Measurements from ENCODE around the gene TIMM22. TPM values are rescaled to one million over a fixed set of nuclear protein-coding genes. Genes with fewer than 3 reads are reported as not detected.

The TIMM22 gene
- total and polyA plus RNA-seq, 7 donors, result 8.0 to 27.2 (median 14.9) TPM

GRCh38 chr17:1019451-1019850, 22.5 kb downstream of the TIMM22 start:
- whole genome bisulfite sequencing, 3 donors, result 32 to 46% (median 34%) methylated on average over 10 of the region's 10 CpGs
- peak; percentile 27 to 53 (median 44) for ATAC-seq
- Histone ChIP-seq H3K27ac (peak overlapping the region; percentile 30), H3K27me3 (ENCODE audit: insufficient read depth in 3 of 3, low read length in 2 of 3) (peaks cover 0 to 4% (median 0%) of the 10 kb centered on the region in 3 donors), H3K4me3 (no peak overlapping the region), H3K36me3 (ENCODE audit: insufficient read depth in 1 of 2, low read depth in 1 of 2) (no peaks in the 10 kb centered on the region), H3K4me1 (peaks cover 12% of the 10 kb centered on the region), H3K9me3 (no peaks in the 10 kb centered on the region)
- DNase-seq, result peak in 1 of 2 donors; percentile 51
- no peak for TF ChIP-seq CTCF (IDR thresholded peaks at IDR 0.05)
- intact Hi-C loops (cut with DNase I), result no loop called here

GRCh38 chr17:1021147-1021546, 24.2 kb downstream of the TIMM22 start:
- H3K36me3 ChIP-seq (ENCODE audit: insufficient read depth in 1 of 2, low read depth in 1 of 2), result no peaks in the 10 kb centered on the region
- no peak for TF ChIP-seq CTCF (IDR thresholded peaks at IDR 0.05)
- ATAC-seq (no peak), DNase-seq (peak in 1 of 2 donors; percentile 28)
- H3K4me3 ChIP-seq, result no peak overlapping the region
- WGBS, 3 donors, result 85 to 92% (median 90%) methylated on average over 11 to 17 of the region's 17 CpGs
- no peaks in the 10 kb centered on the region for H3K9me3 ChIP-seq
- intact Hi-C loops (cut with DNase I), result no loop called here
- H3K27me3 ChIP-seq (ENCODE audit: insufficient read depth in 3 of 3, low read length in 2 of 3), result peaks cover 0 to 4% (median 0%) of the 10 kb centered on the region in 3 donors
- peaks cover 17% of the 10 kb centered on the region for H3K4me1 ChIP-seq
- no peak overlapping the region for H3K27ac ChIP-seq

- no peaks in the 10 kb centered on the region for H3K36me3 ChIP-seq (ENCODE audit: insufficient read depth in 1 of 2, low read depth in 1 of 2)
- TF ChIP-seq CTCF (IDR thresholded peaks at IDR 0.05), result no peak
- no peak overlapping the region for H3K27ac ChIP-seq
- peak overlapping the region; percentile 37 for H3K4me3 ChIP-seq
- intact Hi-C loops (cut with DNase I), result no loop called here
- WGBS, 3 donors, result 33 to 47% (median 37%) methylated on average over 25 to 32 of the region's 32 CpGs
- DNase-seq, result peak in 1 of 2 donors; percentile 75
- peaks cover 20% of the 10 kb centered on the region for H3K4me1 ChIP-seq
- no peaks in the 10 kb centered on the region for H3K9me3 ChIP-seq
- ATAC-seq, result peak; percentile 43 to 73 (median 68)
- H3K27me3 ChIP-seq (ENCODE audit: insufficient read depth in 3 of 3, low read length in 2 of 3), result peaks cover 0 to 4% (median 0%) of the 10 kb centered on the region in 3 donors
These were observed 25.5 kb downstream of the TIMM22 start for GRCh38 chr17:1022278-1023024.

GRCh38 chr17:1024076-1024475, 27.1 kb downstream of the TIMM22 start:
- peak in 1 of 2 donors; percentile 52 for DNase-seq
- peaks cover 0 to 4% (median 0%) of the 10 kb centered on the region in 3 donors for H3K27me3 ChIP-seq (ENCODE audit: insufficient read depth in 3 of 3, low read length in 2 of 3)
- ATAC-seq, result no peak
- intact Hi-C loops (cut with DNase I), result no loop called here
- H3K4me3 ChIP-seq, result no peak overlapping the region
- no peaks in the 10 kb centered on the region for H3K9me3 ChIP-seq
- peaks cover 22% of the 10 kb centered on the region for H3K4me1 ChIP-seq
- TF ChIP-seq CTCF (IDR thresholded peaks at IDR 0.05), result no peak
- whole genome bisulfite sequencing, 3 donors, result 93 to 94% (median 93%) methylated on average over 27 of the region's 27 CpGs
- no peak overlapping the region for H3K27ac ChIP-seq
- no peaks in the 10 kb centered on the region for H3K36me3 ChIP-seq (ENCODE audit: insufficient read depth in 1 of 2, low read depth in 1 of 2)
